Cardiac septum (tissue), 1 donor: ENCODE data around the gene ATG16L1. TPM values are rescaled to one million over a fixed set of nuclear protein-coding genes. Genes with fewer than 3 reads are reported as not detected.

ENCODE experiments used
- DNase-seq: peaks from one replicate; pipeline ENCODE4 v3.0.0-alpha.2; 2020; ENCODE audit warnings: low spot score
- intact Hi-C: fragments of 100-400 bp; cut with DNase I; formaldehyde crosslinking; loops from one replicate; pipeline ENCODE4 v1.14.0; 2022
- long read RNA-seq: library from polyadenylated mRNA; unstranded; transcript quantifications from one replicate; pipeline ENCODE4 v2.0.0, GENCODE V29; 2021
- total RNA-seq: library from RNA; stranded (reverse); fragmentation: NEBNext Ultra II Directional; extraction: Animal tissue kit (Norgen Biotek cat#: 25700); gene quantifications from one replicate; pipeline ENCODE4 v1.2.1, GENCODE V29; 2021
- donor health status: DM: no; HTN: no; CAD: no.

The ATG16L1 gene
- 17.5 TPM for total RNA-seq
- long read RNA-seq, transcript ATG16L1-204 (19 exons, 3,313 nt): major isoform, 10 of 25 reads
- long read RNA-seq, partial matches to known transcripts: 6 of 25 reads
- long read RNA-seq, other reads (novel, unspliced or antisense): 4 of 25 reads

DNA sequence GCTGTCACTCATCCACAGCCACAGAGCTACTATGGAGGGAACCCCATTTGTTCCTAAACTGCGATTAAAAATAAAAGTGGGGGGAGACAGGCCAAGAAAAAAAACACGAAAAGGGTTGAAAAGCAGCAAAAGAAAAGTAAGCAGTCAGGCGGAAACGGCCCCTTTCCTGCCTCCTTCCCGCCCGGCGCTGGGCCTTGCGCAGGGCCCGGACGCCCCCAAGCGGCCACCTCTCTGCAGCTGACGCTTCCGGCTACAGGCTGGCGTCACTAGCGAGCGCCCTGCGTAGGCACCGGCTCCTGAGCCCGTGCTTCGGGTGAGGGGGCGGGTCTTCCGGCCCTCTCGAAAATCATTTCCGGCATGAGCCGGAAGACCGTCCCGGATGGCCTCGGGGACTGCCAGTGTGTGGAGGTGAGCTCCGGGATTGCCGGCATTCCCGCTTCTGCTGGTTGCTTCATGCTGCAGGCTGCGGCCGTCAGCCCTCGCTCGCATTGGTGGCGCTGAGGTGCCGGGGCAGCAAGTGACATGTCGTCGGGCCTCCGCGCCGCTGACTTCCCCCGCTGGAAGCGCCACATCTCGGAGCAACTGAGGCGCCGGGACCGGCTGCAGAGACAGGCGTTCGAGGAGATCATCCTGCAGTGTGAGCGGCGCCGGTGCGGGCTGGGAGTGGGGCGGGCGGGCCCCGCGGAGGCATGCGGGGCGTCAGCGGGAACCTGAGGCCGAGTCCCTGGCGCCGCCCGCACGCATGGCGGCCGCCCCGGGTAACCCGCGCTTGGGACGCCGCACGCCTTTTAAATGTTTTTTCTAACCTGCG is at the start of gene ATG16L1:
Gene ATG16L1 (plus strand): TSS at position 368 of the 811 bp plus-strand sequence. CDS start 155 bp downstream, at position 523.
- peak; percentile 99 for DNase-seq
- intact Hi-C loops: loop anchor here (2.0 to 5.0 kb wide), 3 partner anchors 153 to 645 kb away; no protein-coding TSS in a partner anchor

GRCh38 chr2:233202531-233202944 is 48.9 kb upstream of the ATG16L1 start:
- intact Hi-C loops: no loop called here
- DNase-seq: no peak

DNA sequence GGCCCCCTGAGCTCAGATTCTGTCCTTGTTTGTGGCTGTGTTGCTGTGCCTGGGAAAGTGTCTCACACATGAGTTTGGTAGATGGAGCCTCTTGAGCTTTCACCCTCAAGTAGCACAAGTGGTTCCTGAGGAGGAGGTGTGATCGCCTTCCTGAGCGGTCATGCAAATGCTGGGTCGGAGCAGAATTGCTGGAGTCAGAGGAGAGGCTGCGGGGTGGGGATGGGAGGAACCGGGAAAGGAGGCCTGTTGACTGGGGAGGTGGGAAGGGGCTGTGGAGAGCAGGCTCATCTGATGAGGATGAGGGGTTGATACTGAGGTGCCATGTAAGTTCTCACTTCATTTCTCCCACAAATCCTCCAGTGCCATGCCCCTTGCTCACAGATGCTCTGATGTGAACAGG is 48.4 kb upstream of the ATG16L1 start:
- intact Hi-C loops: no loop called here
- DNase-seq: no peak

DNA sequence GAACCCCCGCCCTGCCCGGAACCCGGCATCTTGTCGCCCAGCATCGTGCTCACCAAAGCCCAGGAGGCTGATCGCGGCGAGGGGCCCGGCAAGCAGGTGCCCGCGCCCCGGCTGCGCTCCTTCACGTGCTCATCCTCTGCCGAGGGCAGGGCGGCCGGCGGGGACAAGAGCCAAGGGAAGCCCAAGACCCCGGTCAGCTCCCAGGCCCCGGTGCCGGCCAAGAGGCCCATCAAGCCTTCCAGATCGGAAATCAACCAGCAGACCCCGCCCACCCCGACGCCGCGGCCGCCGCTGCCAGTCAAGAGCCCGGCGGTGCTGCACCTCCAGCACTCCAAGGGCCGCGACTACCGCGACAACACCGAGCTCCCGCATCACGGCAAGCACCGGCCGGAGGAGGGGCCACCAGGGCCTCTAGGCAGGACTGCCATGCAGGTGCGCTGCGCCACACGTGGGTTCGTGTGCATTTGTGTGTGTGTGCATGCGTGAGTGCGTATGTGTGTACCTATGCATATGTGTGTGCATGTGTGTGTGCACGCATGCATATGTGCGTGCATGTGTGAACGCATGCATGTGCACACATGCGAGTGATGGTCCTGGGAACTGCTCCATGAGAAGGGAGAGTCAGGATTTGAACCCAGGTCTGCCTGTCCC is 47.1 kb upstream of the ATG16L1 start:
- intact Hi-C loops: no loop called here
- DNase-seq: no peak

DNA sequence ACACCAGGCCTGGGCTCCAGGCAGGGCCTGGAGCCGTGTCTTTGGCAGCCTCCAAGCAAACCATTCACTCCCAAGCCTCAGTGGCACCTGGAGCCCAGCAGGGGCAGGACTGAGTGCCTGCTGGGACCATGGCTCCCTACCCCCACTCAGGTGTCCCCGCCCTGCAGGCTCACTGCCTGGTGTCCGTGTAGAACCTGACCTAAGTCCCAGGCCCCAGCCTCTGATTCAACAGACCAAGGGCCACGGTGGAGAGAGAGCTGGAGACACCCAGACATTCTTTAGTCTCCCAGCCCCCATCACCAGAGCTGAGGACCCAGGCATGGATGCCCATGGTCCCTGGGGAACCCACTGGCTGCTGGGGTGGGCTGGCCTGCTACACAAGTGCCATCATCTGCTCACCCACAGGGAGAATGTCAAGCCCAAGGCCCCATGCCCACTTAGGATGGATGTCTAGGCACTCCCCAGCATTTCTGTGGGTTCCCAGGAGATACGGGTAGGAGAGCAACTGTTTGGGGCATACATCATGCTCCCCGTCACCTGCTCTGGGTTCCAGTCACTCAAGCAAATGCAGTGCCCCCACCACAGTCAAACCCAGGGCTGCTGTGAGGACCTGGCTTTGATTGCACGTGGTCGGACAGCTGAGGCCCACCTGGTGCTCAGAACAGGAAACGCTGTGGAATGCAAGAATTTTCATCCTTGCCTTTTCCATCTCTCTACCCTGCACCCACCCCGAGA is 42.9 kb upstream of the ATG16L1 start:
- no peak for DNase-seq
- intact Hi-C loops: no loop called here

DNA sequence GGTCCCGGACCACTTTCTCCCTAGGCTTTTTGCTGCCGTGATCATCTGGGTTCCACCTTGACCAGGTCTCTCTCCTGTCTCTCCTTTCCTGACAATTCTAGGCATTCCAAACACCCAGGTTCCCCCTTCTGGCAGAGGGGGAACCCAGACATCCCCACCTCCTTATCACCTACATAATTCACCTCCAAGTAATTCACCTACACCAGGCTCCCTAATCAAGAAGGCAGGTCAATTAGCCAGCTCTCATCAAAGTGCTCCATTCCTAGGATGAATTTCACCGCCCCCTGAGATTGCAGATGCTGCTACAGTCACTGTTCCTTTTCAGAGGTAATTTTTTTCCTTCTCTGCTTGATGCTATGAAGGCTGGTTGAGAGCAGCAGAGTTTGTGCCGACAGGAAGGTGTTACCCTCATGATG is 42.3 kb upstream of the ATG16L1 start:
- no peak for DNase-seq
- intact Hi-C loops: no loop called here

- DNase-seq: no peak
- intact Hi-C loops: no loop called here
Measured at GRCh38 chr2:233209533-233210171, 41.8 kb upstream of the ATG16L1 start.

DNA sequence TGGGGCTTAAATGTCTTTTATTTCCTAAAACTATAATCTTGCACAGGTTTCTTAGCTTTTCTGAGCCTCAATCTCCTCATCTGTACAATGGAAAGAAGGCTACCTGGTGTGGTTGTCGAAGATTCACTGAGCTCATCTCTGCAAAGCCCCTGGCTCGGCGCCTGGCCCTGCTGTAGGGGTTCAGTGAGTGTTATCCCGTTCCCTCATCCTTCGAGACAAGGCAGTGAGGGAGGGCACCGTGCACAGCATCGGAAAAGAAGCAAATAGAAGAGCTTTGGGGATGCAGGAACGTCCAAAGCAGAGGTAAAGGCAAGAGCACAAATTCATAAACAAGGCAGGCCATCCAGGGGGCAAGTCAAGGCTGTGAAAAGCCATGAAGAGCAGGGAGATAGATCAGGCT is 41.2 kb upstream of the ATG16L1 start:
- no peak for DNase-seq
- intact Hi-C loops: no loop called here

DNA sequence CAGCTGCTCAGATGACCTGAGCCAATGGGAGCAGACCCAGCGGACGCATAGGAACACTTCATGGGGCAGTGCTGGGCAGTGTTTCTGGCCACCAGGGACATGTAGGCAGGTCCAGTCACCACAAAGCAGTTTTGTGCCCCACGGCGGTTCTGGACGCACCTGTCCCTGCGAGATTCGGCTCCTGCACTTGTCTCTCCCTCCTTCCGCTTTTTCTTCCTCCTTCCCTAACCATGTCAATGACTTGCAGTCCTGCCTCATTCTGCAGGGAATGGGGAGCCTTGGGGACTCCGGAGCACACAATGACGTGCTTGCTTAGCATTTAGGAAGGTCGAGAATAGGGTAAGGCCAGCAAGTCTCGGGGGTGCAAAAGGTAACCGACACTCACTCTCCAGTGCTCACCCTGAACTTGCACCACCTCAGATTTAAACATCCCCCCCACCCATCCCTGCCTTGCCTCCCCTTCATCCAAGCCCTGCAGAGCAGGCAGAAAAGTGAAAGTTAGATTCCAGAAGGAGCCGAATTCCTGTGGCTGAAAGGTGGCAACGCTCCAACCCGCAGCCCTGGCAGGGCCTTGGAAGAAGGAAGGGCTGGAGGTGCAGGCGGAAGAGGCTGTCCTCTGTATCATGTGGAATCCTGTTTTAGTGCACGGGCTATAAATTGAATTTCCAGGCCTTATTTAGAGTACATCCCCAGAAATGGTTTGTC is 40.5 kb upstream of the ATG16L1 start:
- intact Hi-C loops: no loop called here
- DNase-seq: peak; percentile 83

DNA sequence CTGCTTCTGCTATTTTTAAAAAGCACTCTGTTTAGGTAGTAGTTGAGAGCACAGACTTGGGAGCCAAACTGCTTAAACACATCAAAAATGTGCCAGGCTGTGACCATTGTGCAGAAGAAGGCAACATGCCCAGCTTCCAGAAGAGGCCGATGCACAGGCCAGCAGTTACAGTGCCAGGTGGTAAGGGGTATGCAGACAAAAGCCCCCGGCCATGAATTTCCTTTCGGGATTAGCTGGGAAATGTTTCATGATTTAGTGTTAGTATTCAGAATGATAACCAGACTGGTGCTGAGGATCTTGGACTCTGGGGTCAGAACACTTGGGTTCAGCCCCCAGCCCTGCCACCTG is 40.0 kb upstream of the ATG16L1 start:
- intact Hi-C loops: no loop called here

GRCh38 chr2:233213011-233213410 is 38.5 kb upstream of the ATG16L1 start:
- intact Hi-C loops: no loop called here
- no peak for DNase-seq

More for the DNA sequence above, 40.0 kb upstream of the ATG16L1 start:
- DNase-seq: no peak

- intact Hi-C loops: no loop called here
- no peak for DNase-seq
Measured at GRCh38 chr2:233213975-233214374, 37.5 kb upstream of the ATG16L1 start.

DNA sequence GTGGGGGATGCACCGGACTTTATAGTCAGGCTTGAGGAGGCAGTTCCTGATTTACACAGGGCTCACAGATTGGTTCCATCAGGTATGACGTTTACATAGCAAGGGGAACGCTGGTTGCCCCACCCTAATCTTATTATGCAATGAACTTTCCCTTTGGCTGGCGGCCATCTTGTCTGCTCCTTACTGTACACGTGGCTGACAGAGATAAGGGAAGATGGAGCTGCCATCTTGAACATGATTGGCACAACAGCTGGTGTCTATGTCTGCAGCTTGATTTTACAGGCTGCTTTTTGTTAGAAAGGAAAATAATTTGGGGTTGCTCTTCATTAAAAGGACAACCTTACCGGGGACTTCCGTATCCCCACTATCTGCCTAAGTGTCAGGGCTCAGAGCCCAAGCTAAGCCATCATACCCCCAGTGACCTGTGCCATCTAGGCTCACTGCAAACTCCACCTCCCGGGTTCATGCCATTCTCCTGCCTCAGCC is 33.5 kb upstream of the ATG16L1 start:
- DNase-seq: no peak
- intact Hi-C loops: no loop called here

GRCh38 chr2:233218836-233219235 is 32.6 kb upstream of the ATG16L1 start:
- intact Hi-C loops: no loop called here
- no peak for DNase-seq

GRCh38 chr2:233219848-233220247 is 31.6 kb upstream of the ATG16L1 start:
- no peak for DNase-seq
- intact Hi-C loops: no loop called here

DNA sequence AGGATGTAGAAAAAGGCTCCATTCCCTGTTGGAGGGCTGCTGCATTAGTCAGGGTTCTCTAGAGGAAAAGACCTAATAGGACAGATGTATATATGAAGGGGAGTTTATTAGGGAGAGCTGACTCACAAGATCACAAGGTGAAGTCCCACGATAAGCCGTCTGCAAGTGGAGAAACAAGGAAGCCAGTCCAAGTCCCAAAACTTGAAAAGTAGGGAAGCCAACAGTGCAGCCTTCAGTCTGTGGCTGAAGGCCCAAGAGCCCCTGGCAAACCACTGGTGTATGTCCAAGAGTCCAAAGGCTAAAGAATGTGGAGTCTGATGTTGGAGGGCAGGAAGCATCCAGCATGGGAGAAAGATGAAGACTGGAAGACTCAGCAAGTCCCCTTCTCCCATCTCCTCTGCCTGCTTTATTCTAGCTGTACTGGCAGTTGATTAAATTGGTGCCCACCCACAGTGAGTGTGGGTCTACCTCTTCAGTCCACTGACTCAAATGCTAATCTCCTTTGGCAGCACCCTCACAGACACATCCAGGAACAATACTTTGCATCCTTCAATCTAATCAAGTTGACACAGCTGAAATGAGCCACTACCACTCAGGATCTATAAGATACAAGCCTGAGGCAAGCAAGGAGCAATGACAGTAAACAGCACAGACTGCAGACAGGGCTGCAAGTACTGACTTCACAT is 30.0 kb upstream of the ATG16L1 start:
- no peak for DNase-seq
- intact Hi-C loops: no loop called here

GRCh38 chr2:233223059-233223894 is 28.2 kb upstream of the ATG16L1 start:
- intact Hi-C loops: no loop called here
- no peak for DNase-seq
